Heart left ventricle (tissue), 16 donors: ENCODE data around the gene CCDC187. TPM values are rescaled to one million over a fixed set of nuclear protein-coding genes. Genes with fewer than 3 reads are reported as not detected.

Experiments
- ATAC-seq, 4 donors: fragments of 200-7000 bp; cut with Tn5 transposase; one replicate each; pipeline ENCODE4 v1.9.1; 2020 to 2022; ENCODE audit warnings: moderate library complexity in 4 of 4, mild to moderate bottlenecking in 3 of 4, moderate number of reproducible peaks in 1 of 4
- DNase-seq, 5 donors: peaks; one replicate each; pipeline ENCODE4 v3.0.0-alpha.2; 2020
- H3K27ac ChIP-seq, 12 donors: fragments of 200-600 bp; sonication (generic) in 4 of 12; one replicate each; pipeline versions ENCODE4 v1.5.0 to v1.8.0; 2016 to 2022; ENCODE audit warnings: mild to moderate bottlenecking in 2 of 12
- H3K27me3 ChIP-seq, 9 donors: fragments of 200-600 bp; sonication (generic) in 2 of 9; one replicate each; pipeline versions ENCODE4 v1.5.1 to v1.8.0; 2016 to 2022; ENCODE audit warnings: mild to moderate bottlenecking in 3 of 9
- H3K36me3 ChIP-seq, 9 donors: fragments of 200-600 bp; sonication (generic) in 2 of 9; one replicate each; pipeline versions ENCODE4 v1.5.0 to v1.8.0; 2018 to 2022; ENCODE audit warnings: mild to moderate bottlenecking in 2 of 9
- H3K4me1 ChIP-seq, 12 donors: fragments of 200-600 bp; sonication (generic) in 4 of 12; one replicate each; pipeline versions ENCODE4 v1.5.0 to v1.8.0; 2016 to 2022; ENCODE audit warnings: mild to moderate bottlenecking in 3 of 12
- H3K4me3 ChIP-seq, 12 donors: fragments of 200-600 bp; sonication (generic) in 4 of 12; one replicate each; pipeline versions ENCODE4 v1.5.0 to v1.8.0; 2017 to 2022; ENCODE audit warnings: mild to moderate bottlenecking in 9 of 12, moderate library complexity in 4 of 12
- H3K9me3 ChIP-seq, 12 donors: fragments of 200-600 bp; sonication (generic) in 4 of 12; one replicate each; pipeline versions ENCODE4 v1.5.0 to v1.8.0; 2016 to 2022; ENCODE audit warnings: mild to moderate bottlenecking in 1 of 12
- POLR2A ChIP-seq, 2 donors: fragments of 450-650 bp; IDR thresholded peaks; one replicate each; pipeline ENCODE4 v1.6.1; 2017; ENCODE audit warnings: antibody characterized with exemption in 2 of 2, mild to moderate bottlenecking in 2 of 2, moderate library complexity in 2 of 2
- WGBS, 4 donors: extraction: QIAGEN DNeasy Blood & Tissue Kit in 2 of 4; methylation state at CpG; one replicate each; pipeline versions ENCODE4 v1.1.5 to v1.1.7; 2013 to 2018; 5-methylcytosine and 5-hydroxymethylcytosine counted together
- intact Hi-C, 10 donors: fragments of 100-400 bp; cut with DNase I; formaldehyde crosslinking; loops; one replicate each; pipeline versions ENCODE4 v1.11.1 to v1.14.2; 2022
- polyA plus RNA-seq, 2 donors: library from polyadenylated mRNA; stranded (reverse); fragments of 200-250 nt; gene quantifications; one replicate each; pipeline ENCODE4 v1.2.3, GENCODE V29; 2013
- total RNA-seq, 9 donors: library from RNA; depleted of rRNA in 2 of 9; stranded (reverse); fragments of >200 nt in 2 of 9; fragmentation: NEBNext Ultra II Directional in 3 of 9; extraction: Animal tissue kit (Norgen Biotek cat#: 25700) in 3 of 9; gene quantifications; one replicate each; pipeline versions ENCODE4 v1.1.0 to v1.2.4, GENCODE V29; 2016 to 2023
- TF ChIP-seq, protein P1 (sequence below), 12 donors: fragments of 200-600 bp; sonication (generic) in 4 of 12; IDR thresholded peaks; one replicate each; pipeline versions ENCODE4 v1.5.0 to v1.8.0; 2018 to 2022; ENCODE audit warnings: antibody characterized with exemption in 12 of 12, mild to moderate bottlenecking in 5 of 12
- donor health status: ischemic (EF 13 %, LVEDD 7.1; RV severe dilation, severe dysfunction).
- donor health status: healthy with polysubstance abuse.
- donor health status: DM: no; HTN: yes; CAD: no.
- donor health status: DM: no; HTN: no; CAD: no.
- donor health status: ischemic (EF 25% LVEDD 6.9; RV normal size, moderate dysfunction).
- donor health status: ischemic (EF 25% LVEDD 5.7; RV mildly dilated, moderate dysfunction).
- donor health status: healthy.
- donor health status: DM: yes; HTN: yes; CAD: no.
- donor health status: ischemic (EF 35%, LVEDD 5.7; RV mildly dilated, moderate dysfunction).
- donor health status: nonischemic (EF 11% LVEDD 7.7; RV severe dilation, severe dysfunction).
- donor health status: DM: yes; HTN: yes; CAD: no.
- donor health status: PGD.
- donor health status: ischemic (EF 29% LVEDD 5.4; RV normal size, mild dysfunction).
- donor health status: nonischemic (EF 23%, LVEDD 6.1; RV moderate dilation, normal function).

The CCDC187 gene
- total and polyA plus RNA-seq, 11 donors = 0.04 TPM; not detected in 10

GRCh38 chr9:136293476-136294077 is 10.3 kb downstream of the CCDC187 start:
- ATAC-seq = no peak
- WGBS, 4 donors = 82 to 87% (median 85%) methylated on average over 14 of the region's 14 CpGs
- Histone ChIP-seq H3K4me1 (no peaks in the 10 kb centered on the region), H3K27me3 (peaks cover 0 to 11% (median 2%) of the 10 kb centered on the region in 9 donors), H3K27ac (no peak overlapping the region), H3K4me3 (no peak overlapping the region), H3K36me3 (no peaks in the 10 kb centered on the region), H3K9me3 (no peaks in the 10 kb centered on the region)
- intact Hi-C loops = no loop called here
- TF ChIP-seq POLR2A (IDR thresholded peaks at IDR 0.05) = no peak
- DNase-seq = no peak

DNA sequence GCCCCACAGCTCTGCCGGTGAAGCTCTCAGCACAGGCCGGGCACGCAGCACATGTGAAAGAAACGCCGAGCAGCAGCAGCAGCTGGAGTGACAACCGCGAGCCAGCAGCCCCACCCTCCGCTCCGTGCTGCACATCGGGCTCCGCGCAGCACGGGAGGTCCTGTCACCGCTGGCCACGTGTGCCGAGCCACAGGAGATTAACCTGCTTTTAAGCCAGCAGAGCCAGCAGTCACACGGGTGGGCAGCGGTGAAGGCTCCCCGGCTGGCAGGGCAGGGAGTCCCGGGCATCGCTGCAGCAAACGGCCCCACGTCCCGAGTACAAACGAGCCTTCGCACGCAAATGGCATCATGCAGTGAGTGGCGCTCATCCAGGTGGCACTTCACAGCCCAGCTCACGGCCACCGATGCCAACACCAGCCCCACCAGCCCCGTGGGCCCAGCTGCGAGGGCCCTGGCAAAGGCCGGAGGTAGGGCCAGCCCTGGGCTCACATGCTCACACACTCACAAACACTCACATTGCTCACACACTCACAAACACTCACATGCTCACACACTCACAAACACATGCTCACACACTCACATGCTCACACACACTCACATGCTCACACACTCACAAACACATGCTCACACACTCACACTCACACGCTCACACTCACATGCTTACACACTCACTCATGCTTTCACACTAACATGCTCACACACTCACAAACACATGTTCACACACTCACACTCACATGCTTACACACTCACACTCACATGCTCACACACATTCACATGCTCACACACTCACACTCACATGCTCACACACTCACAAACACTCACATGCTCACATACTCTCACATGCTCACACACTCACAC is 11.1 kb downstream of the CCDC187 start:
- WGBS, 4 donors = 71 to 80% (median 76%) methylated on average over 12 to 34 of the region's 34 CpGs
- Histone ChIP-seq H3K36me3 (no peaks in the 10 kb centered on the region), H3K27ac (no peak overlapping the region), H3K4me1 (no peaks in the 10 kb centered on the region), H3K27me3 (peaks cover 0 to 19% (median 9%) of the 10 kb centered on the region in 9 donors), H3K4me3 (no peak overlapping the region), H3K9me3 (no peaks in the 10 kb centered on the region)
- ATAC-seq = peak in 2 of 4 donors; percentile 14 to 18
- no peak for DNase-seq
- intact Hi-C loops = no loop called here
- TF ChIP-seq POLR2A (IDR thresholded peaks at IDR 0.05) = no peak
- TF ChIP-seq, protein P1, sequence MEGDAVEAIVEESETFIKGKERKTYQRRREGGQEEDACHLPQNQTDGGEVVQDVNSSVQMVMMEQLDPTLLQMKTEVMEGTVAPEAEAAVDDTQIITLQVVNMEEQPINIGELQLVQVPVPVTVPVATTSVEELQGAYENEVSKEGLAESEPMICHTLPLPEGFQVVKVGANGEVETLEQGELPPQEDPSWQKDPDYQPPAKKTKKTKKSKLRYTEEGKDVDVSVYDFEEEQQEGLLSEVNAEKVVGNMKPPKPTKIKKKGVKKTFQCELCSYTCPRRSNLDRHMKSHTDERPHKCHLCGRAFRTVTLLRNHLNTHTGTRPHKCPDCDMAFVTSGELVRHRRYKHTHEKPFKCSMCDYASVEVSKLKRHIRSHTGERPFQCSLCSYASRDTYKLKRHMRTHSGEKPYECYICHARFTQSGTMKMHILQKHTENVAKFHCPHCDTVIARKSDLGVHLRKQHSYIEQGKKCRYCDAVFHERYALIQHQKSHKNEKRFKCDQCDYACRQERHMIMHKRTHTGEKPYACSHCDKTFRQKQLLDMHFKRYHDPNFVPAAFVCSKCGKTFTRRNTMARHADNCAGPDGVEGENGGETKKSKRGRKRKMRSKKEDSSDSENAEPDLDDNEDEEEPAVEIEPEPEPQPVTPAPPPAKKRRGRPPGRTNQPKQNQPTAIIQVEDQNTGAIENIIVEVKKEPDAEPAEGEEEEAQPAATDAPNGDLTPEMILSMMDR (IDR thresholded peaks at IDR 0.05) = no peak

DNA sequence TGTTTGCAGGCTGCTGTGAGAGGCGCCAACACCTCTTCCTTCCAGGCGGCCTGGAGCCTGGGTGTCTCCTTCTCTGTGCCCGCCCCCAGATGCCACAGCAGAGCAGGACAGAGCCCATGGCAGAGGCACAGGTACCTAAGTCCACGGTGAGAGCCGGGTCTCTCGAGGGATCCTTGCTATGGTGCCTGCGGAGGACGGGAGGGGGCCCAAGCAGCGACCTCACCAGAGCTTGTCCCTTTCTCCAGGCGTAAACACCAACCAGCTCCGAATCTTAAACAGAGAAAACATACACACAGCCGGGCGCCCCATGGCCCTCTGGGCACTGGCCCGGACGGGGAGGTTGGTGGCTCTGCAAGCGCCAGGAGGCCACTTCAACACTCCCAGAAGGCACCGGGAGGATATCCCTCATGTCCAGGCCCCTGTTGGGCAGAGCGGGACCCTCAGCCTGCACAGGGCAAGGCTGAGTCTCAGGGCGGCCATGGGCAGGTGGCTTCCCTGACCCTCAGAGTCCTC is 11.8 kb downstream of the CCDC187 start:
- H3K9me3 ChIP-seq = no peaks in the 10 kb centered on the region
- H3K27ac ChIP-seq = no peak overlapping the region
- DNase-seq = no peak
- H3K36me3 ChIP-seq = no peaks in the 10 kb centered on the region
- TF ChIP-seq, protein P1 (IDR thresholded peaks at IDR 0.05) = no peak
- TF ChIP-seq POLR2A (IDR thresholded peaks at IDR 0.05) = no peak
- 78 to 85% (median 83%) methylated on average over 13 to 19 of the region's 19 CpGs for WGBS, 4 donors
- peaks cover 0 to 23% (median 9%) of the 10 kb centered on the region in 9 donors for H3K27me3 ChIP-seq
- H3K4me1 ChIP-seq = no peaks in the 10 kb centered on the region
- intact Hi-C loops = no loop called here
- peak in 1 of 4 donors; percentile 5 for ATAC-seq
- H3K4me3 ChIP-seq = no peak overlapping the region

GRCh38 chr9:136291306-136292025 is 12.4 kb downstream of the CCDC187 start:
- intact Hi-C loops = no loop called here
- Histone ChIP-seq H3K27me3 (peaks cover 0 to 23% (median 9%) of the 10 kb centered on the region in 9 donors), H3K36me3 (no peaks in the 10 kb centered on the region), H3K4me1 (no peaks in the 10 kb centered on the region), H3K27ac (no peak overlapping the region), H3K9me3 (no peaks in the 10 kb centered on the region), H3K4me3 (no peak overlapping the region)
- no peak for TF ChIP-seq POLR2A (IDR thresholded peaks at IDR 0.05)
- TF ChIP-seq, protein P1 (IDR thresholded peaks at IDR 0.05) = no peak
- DNase-seq (no peak), ATAC-seq (no peak)
- WGBS, 4 donors = 75 to 84% (median 81%) methylated on average over 13 to 22 of the region's 22 CpGs
